HG03196 (cell line): Measurements from ENCODE around the gene MAN2A2.
"Not testable (repeated sequence)": the region's sequence is repeated elsewhere in the genome, so short reads cannot be mapped to it uniquely, and the experiment has no call there.

Source experiments
- ATAC-seq: cut with Tn5 transposase; IDR thresholded peaks from one replicate; pipeline ENCODE4 v1.9.1; 2021; ENCODE audit not compliant: unreplicated experiment

The MAN2A2 gene

GRCh38 chr15:90883526-90883975 lies 19.6 kb upstream of the MAN2A2 start:
- ATAC-seq: no peak

- no peak for ATAC-seq
Observed at GRCh38 chr15:90883976-90884718, 19.0 kb upstream of the MAN2A2 start, which contains the start of gene FES. Gene FES, plus strand, starts transcription at chr15:90884504. Its CDS starts 542 bp downstream, at chr15:90885046.

- ATAC-seq: no peak
Observed at GRCh38 chr15:90884719-90885431, 18.2 kb upstream of the MAN2A2 start.

DNA sequence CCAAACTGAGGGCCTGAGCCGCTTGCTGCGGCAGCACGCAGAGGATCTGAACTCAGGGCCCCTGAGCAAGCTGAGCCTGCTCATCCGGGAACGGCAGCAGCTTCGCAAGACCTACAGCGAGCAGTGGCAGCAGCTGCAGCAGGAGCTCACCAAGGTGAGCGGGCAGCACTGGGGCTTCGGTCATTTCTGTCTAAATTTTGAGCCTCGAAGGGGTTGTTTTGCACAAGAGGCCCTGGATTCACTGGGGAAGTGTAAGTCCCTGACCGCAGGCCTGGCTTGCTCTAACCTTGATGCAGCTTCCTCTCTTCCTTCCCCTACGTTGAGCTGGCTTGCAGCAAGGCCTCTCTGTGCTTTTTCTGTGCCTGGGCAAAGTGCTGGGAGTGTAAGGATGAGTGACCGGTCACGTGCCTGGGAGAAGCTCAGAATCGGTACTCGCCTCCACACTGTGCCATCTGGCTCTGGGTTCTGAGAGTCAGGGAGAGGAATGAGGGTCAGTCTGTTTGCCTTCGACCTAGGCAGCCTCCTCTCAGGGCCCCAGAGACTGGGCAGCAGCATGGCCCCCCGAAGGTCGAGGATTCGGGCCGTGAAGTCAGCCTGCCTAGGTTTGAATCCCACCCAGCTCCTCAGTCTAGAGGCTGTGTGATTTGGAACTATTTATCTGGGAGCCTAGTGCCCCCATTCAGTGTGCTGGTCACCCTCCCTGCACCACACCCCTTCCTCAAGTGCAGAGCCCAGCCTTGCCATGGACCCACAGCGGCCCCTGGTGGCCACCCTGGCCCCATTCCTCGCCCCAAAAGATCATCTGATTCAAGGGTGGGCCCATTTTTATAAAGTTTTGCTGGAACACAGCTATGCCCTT lies 17.4 kb upstream of the MAN2A2 start:
- ATAC-seq: no peak

GRCh38 chr15:90886291-90886614 lies 16.8 kb upstream of the MAN2A2 start:
- ATAC-seq: no peak

- no peak for ATAC-seq
Observed at GRCh38 chr15:90887037-90887481, 16.0 kb upstream of the MAN2A2 start.

- ATAC-seq: no peak
Observed at GRCh38 chr15:90889313-90889730, 13.8 kb upstream of the MAN2A2 start.

DNA sequence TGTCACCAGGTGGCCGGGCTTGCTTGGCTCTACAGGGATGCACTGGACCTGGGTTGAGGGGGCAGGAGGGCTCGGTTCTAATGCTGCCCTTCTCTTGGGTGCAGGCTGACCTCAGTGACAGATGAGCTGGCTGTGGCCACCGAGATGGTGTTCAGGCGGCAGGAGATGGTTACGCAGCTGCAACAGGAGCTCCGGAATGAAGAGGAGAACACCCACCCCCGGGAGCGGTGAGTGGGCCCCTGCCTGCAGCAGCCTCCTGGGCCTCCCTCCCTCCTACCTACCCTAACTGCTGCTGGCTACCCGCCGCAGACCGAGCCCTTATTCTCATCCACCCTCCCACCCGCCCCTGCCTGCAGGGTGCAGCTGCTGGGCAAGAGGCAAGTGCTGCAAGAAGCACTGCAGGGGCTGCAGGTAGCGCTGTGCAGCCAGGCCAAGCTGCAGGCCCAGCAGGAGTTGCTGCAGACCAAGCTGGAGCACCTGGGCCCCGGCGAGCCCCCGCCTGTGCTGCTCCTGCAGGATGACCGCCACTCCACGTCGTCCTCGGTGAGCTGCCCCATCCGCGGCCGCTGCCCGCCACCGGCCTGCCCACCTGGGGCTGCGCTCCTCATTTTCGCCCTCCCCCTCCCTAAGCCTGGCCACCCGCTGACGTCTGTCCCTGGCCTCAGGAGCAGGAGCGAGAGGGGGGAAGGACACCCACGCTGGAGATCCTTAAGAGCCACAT lies 13.2 kb upstream of the MAN2A2 start:
- no peak for ATAC-seq

DNA sequence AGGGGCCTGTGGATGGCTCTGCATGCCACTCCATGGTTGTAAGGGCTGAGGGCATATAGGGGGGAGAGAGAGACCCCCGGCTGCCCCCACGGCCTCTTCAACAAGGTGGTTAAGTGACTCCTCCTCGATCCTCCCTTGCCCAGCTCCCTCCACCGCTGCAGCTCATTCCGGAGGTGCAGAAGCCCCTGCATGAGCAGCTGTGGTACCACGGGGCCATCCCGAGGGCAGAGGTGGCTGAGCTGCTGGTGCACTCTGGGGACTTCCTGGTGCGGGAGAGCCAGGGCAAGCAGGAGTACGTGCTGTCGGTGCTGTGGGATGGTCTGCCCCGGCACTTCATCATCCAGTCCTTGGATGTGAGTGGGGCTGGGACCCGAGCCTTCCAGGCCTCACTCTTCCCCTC lies 12.3 kb upstream of the MAN2A2 start:
- ATAC-seq: no peak

- ATAC-seq: no peak
Observed at GRCh38 chr15:90891346-90891949, 11.7 kb upstream of the MAN2A2 start.

- no peak for ATAC-seq
Observed at GRCh38 chr15:90892023-90892422, 11.1 kb upstream of the MAN2A2 start.

DNA sequence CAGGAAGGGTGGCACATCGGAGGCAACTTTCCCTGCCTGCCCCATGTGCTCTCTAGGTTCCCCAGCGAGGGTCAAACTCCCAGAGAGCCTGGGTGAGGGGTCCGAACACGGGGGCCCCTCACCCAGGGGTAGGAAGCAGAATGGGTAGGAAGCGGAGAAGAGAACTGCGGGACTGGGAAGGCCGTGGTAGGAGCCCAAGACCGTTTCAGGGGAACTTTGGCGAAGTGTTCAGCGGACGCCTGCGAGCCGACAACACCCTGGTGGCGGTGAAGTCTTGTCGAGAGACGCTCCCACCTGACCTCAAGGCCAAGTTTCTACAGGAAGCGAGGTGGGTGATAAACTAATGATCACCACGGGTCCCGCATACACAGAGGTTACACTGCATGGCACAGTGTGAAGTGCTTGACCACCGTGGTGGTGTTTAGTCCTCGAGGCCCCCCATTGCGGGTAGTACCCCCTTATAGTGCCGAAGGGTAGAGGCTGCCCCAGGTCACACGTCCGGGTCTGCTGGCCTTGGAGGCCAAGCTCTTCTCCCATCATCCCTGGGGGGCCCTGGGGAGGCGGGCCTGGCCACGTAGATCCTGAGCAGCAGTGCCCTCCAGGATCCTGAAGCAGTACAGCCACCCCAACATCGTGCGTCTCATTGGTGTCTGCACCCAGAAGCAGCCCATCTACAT lies 10.5 kb upstream of the MAN2A2 start:
- ATAC-seq: no peak

DNA sequence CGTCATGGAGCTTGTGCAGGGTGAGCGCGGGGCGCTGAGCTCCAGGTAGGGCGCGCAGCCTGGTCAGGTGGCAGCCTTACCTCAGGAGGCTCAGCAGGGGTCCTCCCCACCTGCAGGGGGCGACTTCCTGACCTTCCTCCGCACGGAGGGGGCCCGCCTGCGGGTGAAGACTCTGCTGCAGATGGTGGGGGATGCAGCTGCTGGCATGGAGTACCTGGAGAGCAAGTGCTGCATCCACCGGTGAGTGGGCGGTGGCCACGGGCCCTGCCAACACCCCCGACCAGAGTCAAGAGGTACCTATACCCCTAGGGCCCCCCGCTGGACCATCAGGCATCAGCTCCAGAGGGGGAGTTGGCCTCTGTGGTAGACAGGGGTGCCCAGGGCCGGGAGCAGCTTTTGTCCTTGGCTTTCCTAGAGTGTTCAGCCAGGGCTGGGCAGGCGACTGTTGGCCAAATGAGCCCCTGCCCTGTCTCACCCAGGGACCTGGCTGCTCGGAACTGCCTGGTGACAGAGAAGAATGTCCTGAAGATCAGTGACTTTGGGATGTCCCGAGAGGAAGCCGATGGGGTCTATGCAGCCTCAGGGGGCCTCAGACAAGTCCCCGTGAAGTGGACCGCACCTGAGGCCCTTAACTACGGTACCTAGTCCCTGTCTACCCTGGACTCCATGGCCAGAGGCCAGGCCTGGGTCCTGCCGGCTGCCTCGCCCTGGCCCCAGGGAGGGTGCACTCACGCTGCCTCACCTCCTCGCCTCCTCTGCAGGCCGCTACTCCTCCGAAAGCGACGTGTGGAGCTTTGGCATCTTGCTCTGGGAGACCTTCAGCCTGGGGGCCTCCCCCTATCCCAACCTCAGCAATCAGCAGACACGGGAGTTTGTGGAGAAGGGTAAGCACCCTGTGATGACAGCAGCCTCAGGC lies 9.7 kb upstream of the MAN2A2 start:
- no peak for ATAC-seq

DNA sequence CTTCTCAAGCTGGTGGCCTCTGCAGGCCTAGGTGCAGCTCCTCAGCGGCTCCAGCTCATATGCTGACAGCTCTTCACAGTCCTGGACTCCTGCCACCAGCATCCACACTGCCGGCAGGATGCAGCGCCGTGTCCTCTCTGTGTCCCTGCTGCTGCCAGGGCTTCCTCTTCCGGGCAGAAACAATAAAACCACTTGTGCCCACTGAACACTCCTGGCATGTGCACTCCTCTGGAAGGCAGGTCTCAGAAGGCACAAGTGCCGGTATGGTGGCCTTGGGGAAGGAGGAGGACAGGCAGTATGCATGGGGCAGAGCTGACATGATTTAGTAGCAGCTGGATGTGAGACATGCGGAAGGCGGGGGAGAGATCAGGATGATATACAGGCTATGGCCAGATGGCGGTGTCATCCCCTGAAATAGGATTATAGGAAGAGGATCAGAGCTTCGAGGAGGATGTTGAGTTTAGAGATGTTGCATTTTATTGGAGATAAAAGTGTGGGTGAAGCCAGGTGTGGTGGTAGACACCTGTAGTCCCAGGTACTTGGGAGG lies 7.5 kb upstream of the MAN2A2 start:
- no peak for ATAC-seq

GRCh38 chr15:90897131-90897655 lies 5.9 kb upstream of the MAN2A2 start:
- ATAC-seq: not testable (repeated sequence)

DNA sequence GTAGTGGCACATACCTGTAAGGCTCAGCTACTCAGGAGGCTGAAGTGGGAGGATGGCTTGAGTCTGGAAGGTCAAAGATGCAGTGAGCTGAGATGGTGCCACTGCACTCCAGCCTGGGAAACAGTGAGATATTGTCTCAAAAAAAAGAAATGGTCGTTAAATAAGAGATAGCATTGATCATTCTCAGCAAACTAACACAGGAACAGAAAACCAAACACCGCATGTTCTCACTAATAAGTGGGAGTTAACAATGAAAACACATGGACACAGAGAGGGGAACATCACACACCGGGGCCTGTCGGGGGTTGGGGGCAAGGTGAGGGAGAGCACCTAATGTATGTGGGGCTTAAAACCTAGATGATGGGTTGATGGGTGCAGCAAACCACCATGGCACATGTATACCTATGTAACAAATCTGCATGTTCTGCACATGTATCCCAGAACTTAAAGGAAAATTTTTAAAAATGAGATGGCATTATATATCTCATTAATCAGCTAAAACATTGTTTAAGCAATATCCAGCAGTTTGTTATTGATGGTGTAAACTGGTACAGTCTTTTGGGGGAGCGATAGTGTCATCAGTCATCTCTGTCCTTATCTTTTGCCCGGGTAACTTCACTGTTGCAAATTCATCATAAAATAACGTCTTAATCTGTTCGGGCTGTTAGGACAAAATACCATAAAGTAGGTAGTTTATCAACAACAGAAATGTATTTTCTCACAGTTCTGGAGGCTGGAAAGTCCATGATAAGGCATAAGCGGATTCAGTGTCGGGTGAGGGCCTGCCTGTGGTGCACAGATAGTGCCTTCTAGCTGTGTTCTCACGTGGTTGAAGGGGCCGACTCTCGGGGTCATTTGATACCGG lies 1.7 kb upstream of the MAN2A2 start:
- ATAC-seq: no peak
